IPS DF 4.7 (cell line): Measurements from ENCODE around the gene TMEM242.
"Not testable (repeated sequence)": the region's sequence is repeated elsewhere in the genome, so short reads cannot be mapped to it uniquely, and the experiment has no call there.

Source experiments
- DNase-seq: peaks from one replicate; pipeline ENCODE4 v3.0.0-alpha.2; 2013; ENCODE audit warnings: low spot score; ENCODE audit errors: extremely low read depth

TMEM242 gene

DNA sequence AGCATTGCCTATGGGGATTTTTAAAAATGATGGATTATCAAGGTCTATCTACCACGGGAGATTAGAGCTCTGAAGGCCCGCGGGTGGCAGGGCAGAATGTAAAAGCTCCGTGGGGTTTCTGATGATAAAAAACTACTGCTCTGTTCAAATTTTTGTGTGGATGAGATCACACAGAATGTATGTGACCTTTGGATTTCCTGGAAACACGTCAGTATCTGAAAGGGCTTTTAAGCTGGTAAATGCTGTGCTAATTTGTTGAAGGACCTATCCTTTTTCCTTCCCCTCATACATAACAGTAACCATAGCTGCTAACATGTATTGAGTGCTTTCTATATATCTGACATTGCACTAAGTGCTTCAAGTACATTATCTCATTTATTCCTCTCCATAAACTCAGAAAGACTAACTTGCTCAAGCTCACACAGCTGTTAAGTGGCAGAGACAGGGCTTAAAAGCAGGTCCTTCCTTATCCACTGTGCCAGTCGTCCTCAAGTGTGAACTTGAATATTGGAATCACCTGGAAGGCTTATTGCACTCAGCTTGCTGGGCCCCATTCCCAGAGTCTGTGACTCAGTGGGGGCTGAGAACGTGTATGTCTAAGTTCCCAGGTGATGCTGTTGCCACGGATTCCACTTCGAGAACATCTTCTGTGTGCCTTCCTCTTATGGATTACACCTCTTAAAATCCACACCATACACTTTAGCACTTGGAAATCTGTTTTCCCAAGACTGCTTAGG is 1.9 kb upstream of the TMEM242 start:
- DNase-seq, result no peak

DNA sequence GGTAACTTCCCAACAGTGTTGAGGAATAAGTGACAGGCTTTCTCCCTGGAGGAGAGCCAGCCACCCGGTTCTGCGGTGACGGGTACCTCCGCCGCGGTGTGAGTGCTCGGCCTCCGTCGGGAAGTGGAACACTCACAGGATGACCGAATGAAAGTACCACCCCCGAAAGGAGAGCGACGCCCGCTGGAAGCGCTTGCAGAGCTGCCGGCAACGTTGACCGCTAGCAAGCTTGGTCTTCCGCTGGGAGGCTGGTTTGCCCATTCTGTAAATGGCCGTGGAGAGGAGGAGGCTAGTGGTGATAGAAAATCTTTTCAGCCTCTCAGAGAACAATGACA is 614 bp upstream of the TMEM242 start:
- no peak for DNase-seq

DNA sequence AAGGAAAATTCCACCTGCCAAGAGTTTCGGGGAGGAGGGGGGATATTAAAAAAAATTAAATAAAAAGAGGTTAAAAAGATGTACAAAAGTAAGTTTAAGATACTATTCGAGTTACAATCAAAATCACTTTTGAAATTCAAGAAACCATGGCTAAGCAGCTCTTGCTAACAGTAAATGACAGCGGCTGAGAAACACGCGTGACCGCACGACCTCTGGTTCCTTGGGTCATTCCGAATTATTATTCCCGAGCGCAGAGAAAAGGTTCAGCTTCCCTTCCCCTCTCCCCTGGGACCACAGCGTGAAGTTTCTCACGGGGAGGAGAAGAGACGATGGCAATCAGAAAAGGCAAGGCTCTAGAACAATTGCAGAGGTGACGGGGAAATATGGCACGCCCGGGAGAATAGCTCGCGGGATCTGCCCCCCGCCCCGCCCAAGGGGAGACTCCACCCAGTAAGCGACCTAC is 496 bp downstream of the TMEM242 start:
- DNase-seq, result no peak

DNA sequence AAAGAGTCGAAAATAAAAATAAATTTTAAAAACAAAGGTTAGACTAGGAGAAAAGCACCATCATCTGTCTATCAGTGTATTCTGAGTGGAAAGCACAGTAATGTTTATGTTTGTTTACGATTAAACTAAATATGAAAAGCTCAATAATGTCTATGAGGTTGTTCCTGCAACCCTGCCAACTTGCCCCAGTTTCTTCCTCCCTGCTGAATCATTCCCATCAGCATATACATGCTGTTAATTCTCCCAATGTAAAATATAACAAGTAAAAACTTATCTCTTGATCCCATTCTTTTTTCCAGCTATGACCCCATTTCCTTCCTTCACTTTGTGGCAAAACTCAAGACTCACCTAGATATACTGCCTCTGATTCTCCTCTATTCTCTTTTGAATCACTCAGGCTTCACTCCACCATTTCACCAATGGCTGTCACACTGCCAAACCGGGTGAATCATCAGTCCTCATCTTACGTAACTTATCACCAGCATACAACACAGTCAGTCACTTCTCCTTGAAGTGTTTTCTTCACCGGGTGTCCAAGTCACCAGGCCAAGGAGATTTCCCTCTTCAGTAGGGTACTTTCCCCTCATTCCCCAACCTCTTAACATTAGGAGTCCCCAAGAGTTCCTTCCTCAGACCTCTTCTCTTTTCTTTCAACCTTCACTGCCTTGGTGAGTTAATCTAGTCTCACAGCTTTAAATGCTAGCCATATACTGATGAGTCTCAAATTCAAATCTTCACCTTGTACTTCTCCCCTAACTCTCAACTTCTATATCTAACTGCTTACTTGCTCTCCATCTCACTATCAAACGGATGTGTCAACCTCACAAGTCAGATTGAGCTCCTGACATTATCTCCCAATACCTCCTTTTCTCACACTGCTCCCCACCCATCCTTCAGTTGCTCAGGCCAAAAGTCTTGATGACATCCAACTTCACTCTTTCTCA is 6.2 kb downstream of the TMEM242 start:
- DNase-seq, result no peak

DNA sequence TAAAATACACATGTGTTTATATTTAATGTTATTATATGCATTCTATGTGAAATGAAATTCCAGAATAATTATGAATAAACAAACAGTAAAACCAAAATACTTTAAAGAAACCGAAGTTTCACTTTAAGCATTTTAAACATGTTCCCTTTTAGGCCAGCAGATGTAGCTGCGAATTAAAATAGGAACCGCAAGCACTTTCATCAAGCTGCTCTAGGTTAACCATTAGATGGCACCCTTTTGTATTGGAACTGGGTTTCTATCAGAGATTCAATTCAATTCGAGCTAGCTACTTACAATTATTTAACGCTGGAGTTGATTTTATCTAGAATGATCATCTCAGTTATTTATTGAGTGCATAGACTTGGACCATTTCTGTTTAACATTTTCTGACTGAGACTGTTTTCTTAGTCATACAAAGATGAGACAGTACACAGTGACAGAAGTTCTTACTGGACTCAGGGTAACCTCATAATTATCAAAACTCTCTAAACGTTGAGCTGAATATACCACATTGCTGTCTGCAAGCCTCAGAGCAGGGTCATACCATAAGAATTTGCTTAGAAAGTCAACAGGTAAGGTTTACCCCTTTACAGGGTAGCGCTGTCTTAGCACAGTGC is 8.5 kb downstream of the TMEM242 start:
- DNase-seq, result no peak

DNA sequence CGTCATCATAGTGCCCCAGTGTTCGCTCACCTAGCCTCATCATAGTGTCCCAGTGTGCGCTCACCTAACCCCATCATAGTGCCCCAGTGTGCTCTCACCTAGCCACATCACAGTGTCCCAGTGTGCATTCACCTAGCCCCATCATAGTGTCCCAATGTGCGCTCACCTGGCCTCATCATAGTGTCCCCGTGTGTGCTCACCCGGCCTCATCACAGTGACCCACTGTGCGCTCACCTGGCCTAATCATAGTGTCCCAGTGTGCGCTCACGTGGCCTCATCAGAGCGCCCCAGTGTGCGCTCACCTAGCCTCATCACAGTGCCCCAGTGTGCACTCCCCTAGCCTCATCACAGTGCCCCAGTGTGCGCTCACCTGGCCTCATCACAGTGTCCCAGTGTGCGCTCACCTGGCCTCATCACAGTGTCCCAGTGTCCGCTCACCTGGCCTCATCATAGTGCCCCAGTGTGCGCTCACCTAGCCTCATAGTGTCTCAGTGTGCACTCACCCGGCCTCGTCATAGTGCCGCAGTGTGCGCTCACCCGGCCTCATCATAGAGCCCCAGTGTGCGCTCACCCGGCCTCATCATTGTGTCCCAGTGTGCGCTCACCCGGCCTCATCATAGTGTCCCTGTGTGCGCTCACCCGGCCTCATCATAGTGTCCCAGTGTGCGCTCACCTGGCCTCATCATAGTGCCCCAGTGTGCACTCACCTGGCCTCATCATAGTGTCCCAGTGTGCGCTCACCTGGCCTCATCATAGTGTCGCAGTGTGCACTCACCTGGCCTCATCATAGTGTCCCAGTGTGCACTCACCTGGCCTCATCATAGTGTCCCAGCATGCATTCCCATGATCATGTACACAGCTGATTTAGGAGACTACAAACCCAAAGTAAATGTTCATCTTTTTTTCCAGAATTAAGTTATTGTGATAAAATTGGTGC is 9.5 kb downstream of the TMEM242 start:
- no peak for DNase-seq

DNA sequence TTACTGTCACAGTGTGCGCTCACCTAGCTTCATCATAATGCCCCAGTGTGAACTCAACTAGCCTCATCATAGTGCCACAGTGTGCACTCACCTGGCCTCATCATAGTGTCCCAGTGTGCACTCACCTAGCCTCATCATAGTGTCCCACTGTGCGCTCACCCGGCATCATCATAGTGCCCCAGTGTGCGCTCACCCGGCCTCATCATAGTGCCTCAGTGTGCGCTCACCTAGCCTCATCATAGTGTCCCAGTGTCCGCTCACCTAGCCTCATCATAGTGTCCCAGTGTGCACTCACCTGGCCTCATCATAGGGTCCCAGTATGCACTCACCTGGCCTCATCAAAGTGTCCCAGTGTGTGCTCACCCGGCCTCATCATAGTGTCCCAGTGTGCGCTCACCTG is 10.6 kb downstream of the TMEM242 start:
- no peak for DNase-seq

DNA sequence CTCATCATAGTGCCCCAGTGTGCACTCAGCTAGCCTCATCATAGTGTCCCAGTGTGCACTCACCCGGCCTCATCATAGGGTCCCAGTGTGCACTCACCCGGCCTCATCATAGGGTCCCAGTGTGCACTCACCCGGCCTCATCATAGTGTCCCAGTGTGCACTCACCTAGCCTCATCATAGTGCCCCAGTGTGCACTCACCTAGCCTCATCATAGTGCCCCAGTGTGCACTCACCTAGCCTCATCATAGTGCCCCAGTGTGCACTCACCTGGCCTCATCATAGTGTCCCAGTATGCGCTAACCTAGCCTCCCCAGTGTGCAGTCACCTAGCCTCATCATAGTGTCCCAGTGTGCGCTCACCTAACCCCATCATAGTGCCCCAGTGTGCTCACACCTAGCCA is 12.6 kb downstream of the TMEM242 start:
- DNase-seq, result not testable (repeated sequence)

DNA sequence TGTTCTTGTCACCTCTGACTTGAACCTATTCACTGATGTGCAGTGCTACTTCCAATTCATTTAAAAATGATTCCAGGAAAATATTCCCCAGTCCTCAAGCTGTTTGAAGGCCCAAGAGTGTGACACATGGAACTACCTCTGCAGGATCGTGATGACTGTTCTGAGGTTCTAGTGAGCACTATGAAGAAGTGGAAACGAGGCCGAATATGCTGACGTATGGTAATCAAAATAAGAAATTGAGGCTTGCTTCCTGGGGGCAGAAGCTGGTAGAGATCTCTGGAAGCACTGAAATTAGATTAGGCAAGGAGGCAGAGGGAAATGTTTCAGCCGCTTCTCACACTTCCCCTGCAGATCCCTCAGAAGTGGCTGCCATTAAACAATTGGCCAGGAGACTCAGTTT is 15.7 kb downstream of the TMEM242 start:
- no peak for DNase-seq

DNA sequence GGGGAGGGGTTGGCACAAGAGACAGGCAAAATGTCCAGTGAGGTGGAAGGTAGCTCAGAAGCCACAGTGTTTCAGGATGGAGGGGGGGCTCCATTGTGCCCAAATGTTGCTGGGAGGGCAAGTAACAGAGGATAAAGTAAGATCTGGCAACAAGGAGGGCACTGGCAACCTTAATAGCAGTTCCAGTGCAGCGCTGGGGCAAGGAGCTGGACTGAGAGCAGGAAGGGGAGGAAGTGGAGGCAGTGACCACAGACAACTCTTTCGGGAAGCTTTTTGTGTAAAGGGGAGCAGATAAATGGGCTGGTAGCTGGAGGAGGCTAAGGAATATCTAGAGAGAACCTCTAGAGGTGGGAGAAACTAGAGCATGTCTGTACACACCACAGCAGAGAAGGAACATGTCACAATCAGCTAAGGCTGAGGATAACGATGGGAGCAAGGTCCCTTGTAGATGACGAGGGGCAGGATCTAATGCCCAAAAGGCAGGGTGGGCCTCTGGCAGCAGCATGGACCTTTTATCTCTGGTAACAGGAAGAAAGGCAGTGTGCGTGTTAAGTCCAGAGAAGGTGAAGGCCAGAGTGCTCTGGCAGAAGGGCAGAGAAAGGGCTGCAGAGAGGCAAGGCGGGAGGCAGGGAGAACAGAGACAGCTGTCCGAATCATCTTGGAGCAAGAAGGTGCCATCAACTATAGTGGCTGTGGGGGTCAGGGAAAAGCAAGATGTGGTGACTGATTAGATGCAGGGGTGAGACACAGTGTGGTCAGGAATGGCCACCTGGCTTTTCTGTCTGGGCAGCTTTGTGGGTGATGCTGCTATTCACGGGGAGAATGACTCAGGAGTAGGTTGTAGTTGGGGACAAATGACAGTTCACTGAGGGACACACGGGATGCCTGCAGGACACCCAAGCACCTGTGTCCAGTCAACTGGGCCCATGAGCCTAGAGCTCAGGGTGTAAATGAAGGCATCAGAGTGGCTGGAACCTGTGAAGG is 17.4 kb downstream of the TMEM242 start:
- DNase-seq, result no peak

DNA sequence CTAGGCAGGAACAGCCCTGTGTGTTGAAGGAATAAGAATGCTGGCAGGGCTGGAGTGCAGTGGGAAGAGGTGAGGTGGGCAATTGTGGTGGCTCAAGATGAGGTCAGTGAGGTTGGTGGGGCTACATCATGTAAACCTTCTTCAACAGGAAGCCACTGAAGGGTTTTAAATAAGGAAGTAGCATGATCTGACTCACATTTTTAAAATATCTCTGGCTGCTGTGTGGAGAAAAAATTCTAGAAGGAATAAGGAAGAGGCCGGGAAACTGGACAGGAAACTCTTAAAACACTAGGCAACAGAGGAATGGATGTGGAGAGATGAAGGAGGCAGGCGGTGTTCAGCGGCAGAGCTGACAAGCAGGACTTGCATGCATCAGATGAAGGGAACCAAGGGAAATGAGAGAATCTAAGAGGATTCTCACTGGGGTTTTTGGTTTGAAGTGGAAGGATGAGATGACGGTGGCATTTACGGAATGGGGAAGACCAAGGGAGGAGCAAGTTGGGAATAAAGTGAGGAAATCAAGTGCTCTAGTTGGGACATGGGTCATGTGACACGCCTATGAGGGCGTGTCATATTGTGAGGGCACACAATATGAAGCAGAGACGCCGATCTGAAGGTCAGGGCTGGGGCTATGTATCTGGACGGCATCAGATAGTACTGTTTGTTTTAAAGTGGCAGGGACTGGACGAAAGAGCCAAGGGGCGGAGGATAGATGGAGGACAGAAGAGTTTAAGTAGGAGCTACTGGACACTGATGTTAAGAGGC is 18.2 kb downstream of the TMEM242 start:
- DNase-seq, result no peak

DNA sequence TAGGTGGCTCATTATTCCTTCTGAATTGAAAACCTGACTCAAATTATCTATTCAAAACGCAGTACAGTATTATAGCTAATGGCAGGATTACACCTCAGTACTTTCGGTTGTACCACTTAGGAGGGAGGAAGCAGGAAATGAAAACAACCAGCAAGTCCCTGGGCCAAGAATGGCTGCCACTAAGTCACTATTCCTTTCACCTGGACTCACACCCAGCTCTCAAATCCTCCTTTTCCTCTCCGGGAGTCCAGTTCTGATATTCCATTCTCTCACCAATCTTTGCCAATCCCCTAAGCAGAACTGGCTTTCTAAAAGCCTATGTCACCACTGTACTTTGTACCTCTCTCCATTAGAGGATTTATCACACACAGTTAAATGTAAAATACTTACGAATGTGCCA is 20.6 kb downstream of the TMEM242 start:
- no peak for DNase-seq

DNA sequence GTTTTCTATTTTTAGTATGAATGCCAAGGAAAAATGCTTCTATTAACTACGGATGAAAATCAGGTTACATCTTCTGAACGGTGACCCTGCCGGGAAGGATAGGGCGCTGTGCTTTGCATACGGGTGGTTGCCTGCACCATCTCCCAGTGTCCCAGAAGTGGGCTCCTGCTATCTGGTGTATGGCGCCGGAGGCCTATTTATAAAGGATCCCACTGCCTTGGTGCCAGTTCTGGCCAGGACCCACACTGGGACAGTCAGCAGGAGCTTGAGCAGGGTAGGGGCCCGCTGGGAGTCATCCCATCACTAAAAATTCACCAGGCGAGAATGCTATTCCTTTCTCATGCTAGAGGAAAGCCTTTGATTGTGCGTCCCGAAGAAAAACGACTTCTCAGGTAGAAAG is 22.9 kb downstream of the TMEM242 start:
- DNase-seq, result no peak

DNA sequence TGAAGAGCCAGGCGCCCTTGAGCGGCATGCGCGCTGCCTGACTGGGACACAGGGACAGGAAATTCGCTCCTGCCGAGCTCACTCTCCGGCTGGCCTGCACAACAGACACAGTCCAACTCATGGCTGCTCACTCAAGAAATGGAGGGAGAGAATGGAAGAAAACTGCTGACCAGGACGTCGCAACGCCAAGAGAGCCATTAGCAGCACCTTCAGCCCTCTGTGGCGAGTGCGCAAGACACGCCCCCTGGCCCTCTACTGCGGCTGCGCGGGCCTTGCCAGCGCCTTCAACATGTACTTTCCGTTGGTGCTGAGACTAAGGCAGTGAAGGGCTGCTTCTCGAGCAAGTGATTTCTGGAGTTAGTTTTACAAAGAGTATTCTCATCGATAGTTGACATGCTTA is 23.3 kb downstream of the TMEM242 start:
- DNase-seq, result no peak

DNA sequence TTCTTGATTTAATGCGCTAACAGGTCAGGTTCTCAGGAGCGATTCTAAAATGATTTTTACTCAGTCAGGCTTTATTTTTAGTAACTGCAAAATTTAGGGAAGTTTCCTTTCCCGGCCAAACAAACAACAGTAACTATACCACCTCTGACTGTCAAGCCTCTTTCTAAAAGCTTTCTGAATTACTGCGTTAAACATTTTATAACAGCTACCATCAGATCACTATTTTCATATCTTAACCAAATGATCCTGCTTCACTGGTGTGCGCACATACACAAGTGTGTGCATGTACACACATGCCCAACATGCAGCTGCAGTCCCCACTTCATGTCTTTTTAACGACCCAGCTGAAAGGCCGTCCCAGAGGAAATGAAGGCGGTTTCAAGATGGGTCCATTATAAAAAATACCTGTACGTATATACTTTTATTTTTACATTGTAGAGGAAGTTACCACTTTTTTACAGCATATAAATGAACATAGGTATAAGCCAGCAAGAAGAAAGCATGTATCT is 25.0 kb downstream of the TMEM242 start:
- DNase-seq, result no peak

DNA sequence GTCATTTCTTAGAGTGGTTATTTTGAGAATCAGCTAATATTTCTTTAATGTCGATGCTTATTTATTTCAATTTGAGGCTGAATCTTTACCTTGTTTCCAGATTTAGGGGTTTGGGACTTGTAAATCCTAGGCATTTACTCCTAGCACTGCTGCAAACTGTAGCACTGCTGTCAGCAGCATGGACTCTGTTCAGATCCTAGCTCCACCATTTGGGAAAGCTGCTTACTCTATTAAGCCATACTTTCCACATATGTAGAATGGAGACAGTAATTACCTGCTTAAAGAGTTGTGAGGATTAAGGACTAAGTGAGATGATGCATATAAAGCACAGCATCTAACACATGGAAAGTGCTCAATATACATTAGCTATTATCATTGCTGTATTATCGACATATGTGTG is 28.7 kb downstream of the TMEM242 start:
- no peak for DNase-seq

DNA sequence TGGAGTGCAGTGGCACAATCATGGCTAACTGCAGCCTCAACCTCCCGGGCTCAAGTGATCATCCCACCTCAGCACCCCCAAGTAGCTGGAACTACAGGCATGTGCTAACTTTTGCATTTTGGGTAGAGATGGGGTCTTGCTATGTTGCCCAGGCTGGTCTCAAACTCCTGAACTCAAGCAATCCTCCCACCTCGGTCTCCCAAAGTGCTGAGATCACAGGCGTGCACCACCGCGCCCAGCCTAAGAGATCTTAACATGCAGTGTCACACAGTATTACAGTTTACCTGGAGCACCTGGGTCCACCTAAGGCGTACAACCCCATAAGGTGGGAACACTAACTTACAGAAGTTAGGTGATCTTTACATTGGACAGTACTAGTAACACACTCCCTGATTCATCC is 29.5 kb downstream of the TMEM242 start:
- DNase-seq, result no peak

DNA sequence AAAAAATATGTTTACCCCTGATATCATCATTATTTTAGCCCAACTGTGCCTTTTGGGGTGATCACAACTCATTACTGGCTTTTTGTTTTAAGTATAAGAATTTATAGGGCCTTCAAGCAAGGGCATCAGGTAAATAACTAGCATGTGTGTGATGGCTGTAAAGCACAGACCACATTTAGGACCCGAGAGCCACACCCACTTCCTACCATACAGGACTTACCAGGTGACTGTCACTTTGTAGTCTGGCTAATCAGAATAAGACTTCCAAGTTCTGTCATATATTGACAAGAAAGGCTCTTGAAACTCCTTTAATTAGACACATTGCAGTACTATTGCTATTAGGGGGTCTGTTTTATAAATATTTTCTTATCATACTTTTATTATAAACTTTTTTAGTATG is 31.1 kb downstream of the TMEM242 start:
- no peak for DNase-seq

DNA sequence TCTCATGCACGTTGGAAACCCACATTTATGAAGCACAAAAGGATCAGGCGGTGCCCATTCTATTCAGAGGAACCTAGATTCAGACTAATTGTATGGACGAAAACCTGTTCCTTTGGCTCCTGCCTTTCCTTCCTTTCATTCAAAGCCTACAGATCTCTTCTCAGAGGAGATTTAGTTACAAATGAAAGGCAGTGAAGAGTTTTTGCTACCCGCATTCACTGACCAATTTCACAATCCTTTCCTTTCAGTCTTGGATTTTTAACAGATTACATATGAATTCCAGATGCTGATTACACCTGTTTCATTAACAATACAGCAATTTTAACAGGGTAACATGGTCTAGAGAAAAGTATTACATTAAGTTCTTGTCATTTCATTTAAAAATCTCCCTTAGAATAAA is 32.0 kb downstream of the TMEM242 start:
- DNase-seq, result no peak
